ENCODE data around the gene HYAL3. TPM values are rescaled to one million over a fixed set of nuclear protein-coding genes. Genes with fewer than 3 reads are reported as not detected.
A peak's percentile ranks its signal among the peaks of the same experiment; 100 is the strongest.

HYAL3 gene
- total and polyA plus RNA-seq, 2 of the 8 experiments (the other 6 are each of a cell fraction or from before 2014, with no cell fraction given): 3.2 to 12.2 TPM

- H3K79me2 ChIP-seq (ENCODE audit: control insufficient read depth in 1 of 2, insufficient read depth in 2 of 2, low read length in 2 of 2): no peaks in the 10 kb centered on the region
- no peak within 1 kb of the TSS for H3K23ac ChIP-seq (ENCODE audit: insufficient read length)
- H3K4me1 ChIP-seq (replicated peaks in 1 of 4; ENCODE audit: control insufficient read depth in 3 of 4, insufficient read depth in 4 of 4, low read length in 3 of 4): peaks cover 0 to 25% (median 12%) of the 10 kb centered on the region in 4 experiments; a peak in 6 of 7 replicates
- H3K9ac ChIP-seq (replicated peaks in 1 of 4; ENCODE audit: extremely low read depth in 1 of 4, low read depth in 3 of 4, low read length in 3 of 4): no peak within 1 kb of the TSS; a peak in 1 of 7 replicates
- no peak within 1 kb of the TSS for H4K5ac ChIP-seq (ENCODE audit: insufficient read length, low read depth, low read length)
- peak; percentile 24 for FAIRE-seq
- H3K4me2 ChIP-seq (ENCODE audit: insufficient read depth in 1 of 2, low read depth in 2 of 2, low read length in 2 of 2): peak within 1 kb of the TSS; percentile 43 to 44; a peak in 3 of 4 replicates
- peak within 1 kb of the TSS; percentile 32; the same call in 1 of the 2 replicates for H2BK5ac ChIP-seq (ENCODE audit: low read depth, low read length)
- H3K23me2 ChIP-seq (ENCODE audit: low read depth, low read length): peaks cover 5% of the 10 kb centered on the region; the same call in 1 of the 2 replicates
- ChIA-PET CTCF (ENCODE audit: partially characterized antibody) (interaction anchor here (0.8 to 3.6 kb wide), 9 partner anchors 9 to 50 kb away, joined by 3 to 24 read pairs (median 5); partner anchors contain the start of genes HYAL2 and IFRD2), POLR2A (ENCODE audit: partially characterized antibody) (interaction anchor here (1.0 to 11.3 kb wide), 4 partner anchors 11 to 39 kb away, joined by 3 to 149 read pairs (median 10); partner anchors contain the start of genes HYAL2, IFRD2 and TUSC2)
- peak within 1 kb of the TSS; percentile 85 for H3K18ac ChIP-seq (ENCODE audit: extremely low read depth, low read length)
- H2BK20ac ChIP-seq (ENCODE audit: low read length): no peak within 1 kb of the TSS
- H3K4me3 ChIP-seq (ENCODE audit: extremely low read depth in 1 of 4, insufficient read depth in 2 of 4, low read depth in 3 of 4, low read length in 4 of 4): peak within 1 kb of the TSS in 1 of 4 experiments; percentile 23; a peak in 1 of 8 replicates
- H2BK12ac ChIP-seq (ENCODE audit: low read depth, low read length): peak within 1 kb of the TSS; percentile 77; the same call in 1 of the 2 replicates
- peak within 1 kb of the TSS; percentile 26; the same call in 1 of the 2 replicates for H2AK5ac ChIP-seq (ENCODE audit: low read depth, low read length)
- H3K27ac ChIP-seq (ENCODE audit: low read depth, low read length): no peak within 1 kb of the TSS
- DNase-seq (ENCODE audit: low read depth in 1 of 2, low spot score in 2 of 2): peak in 1 of 2 experiments; percentile 85
- H3K9me3 ChIP-seq (ENCODE audit: insufficient read depth in 2 of 2, low read depth in 1 of 2, low read length in 1 of 2): peaks cover 6 to 16% of the 10 kb centered on the region in 2 experiments; a peak in 3 of 4 replicates
- peak within 1 kb of the TSS; percentile 14 for H3K56ac ChIP-seq (replicated peaks; ENCODE audit: insufficient read length, low read depth, low read length)
- no peaks in the 10 kb centered on the region for H3K36me3 ChIP-seq (ENCODE audit: control insufficient read depth in 2 of 4, insufficient read depth in 4 of 4, low read length in 3 of 4)
- H3K27me3 ChIP-seq (replicated peaks in 1 of 4; ENCODE audit: control insufficient read depth in 3 of 4, extremely low read depth in 1 of 4, insufficient read depth in 3 of 4, low read length in 3 of 4): no peaks in the 10 kb centered on the region
- H3K79me1 ChIP-seq (ENCODE audit: low read depth, low read length): no peaks in the 10 kb centered on the region
- WGBS, 2 experiments (ENCODE audit: extremely low coverage in 1 of 2, insufficient coverage in 1 of 2, insufficient read length in 1 of 2, insufficient replicate concordance in 2 of 2, low coverage in 1 of 2, low lambda C conversion rate in 2 of 2, missing lambda C conversion rate in 1 of 2): 64% methylated on average over 14 of the region's 14 CpGs; no CpG with 5 or more reads in 1 of the 2 experiments
- H2BK120ac ChIP-seq (replicated peaks; ENCODE audit: low read depth, low read length): no peak within 1 kb of the TSS
- H2BK15ac ChIP-seq (ENCODE audit: low read length): peak within 1 kb of the TSS; percentile 46; the same call in 1 of the 2 replicates
- H4K8ac ChIP-seq (ENCODE audit: extremely low read depth, insufficient read depth, low read length): peak within 1 kb of the TSS; percentile 41
- H3K14ac ChIP-seq (ENCODE audit: insufficient read length): no peak within 1 kb of the TSS
- peak within 1 kb of the TSS; percentile 12 for H4K91ac ChIP-seq (replicated peaks; ENCODE audit: insufficient read length, low read length)
- H3K4ac ChIP-seq (replicated peaks; ENCODE audit: insufficient read length, low read depth, low read length): peak within 1 kb of the TSS; percentile 13
- no peaks in the 10 kb centered on the region for H4K20me1 ChIP-seq (replicated peaks in 1 of 2; ENCODE audit: control insufficient read depth in 1 of 2, insufficient read depth in 2 of 2, low read length in 2 of 2)
- no peak within 1 kb of the TSS for H2AFZ ChIP-seq (ENCODE audit: low read length)
- TF ChIP-seq RNF2 (IDR thresholded peaks at IDR 0.05; ENCODE audit: borderline replicate concordance, low read depth, low read length, missing control alignments, poor library complexity, severe bottlenecking): no peak
- TF ChIP-seq, protein P1, sequence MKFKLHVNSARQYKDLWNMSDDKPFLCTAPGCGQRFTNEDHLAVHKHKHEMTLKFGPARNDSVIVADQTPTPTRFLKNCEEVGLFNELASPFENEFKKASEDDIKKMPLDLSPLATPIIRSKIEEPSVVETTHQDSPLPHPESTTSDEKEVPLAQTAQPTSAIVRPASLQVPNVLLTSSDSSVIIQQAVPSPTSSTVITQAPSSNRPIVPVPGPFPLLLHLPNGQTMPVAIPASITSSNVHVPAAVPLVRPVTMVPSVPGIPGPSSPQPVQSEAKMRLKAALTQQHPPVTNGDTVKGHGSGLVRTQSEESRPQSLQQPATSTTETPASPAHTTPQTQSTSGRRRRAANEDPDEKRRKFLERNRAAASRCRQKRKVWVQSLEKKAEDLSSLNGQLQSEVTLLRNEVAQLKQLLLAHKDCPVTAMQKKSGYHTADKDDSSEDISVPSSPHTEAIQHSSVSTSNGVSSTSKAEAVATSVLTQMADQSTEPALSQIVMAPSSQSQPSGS (IDR thresholded peaks at IDR 0.05; ENCODE audit: low read length): no peak
- no peak for TF ChIP-seq KDM4A (IDR thresholded peaks at IDR 0.05; ENCODE audit: low read depth, low read length, severe bottlenecking)
- no peak for TF ChIP-seq E2F6 (IDR thresholded peaks at IDR 0.05)
- no peak for TF ChIP-seq POU5F1 (IDR thresholded peaks at IDR 0.05; ENCODE audit: low read depth, low read length)
- peak; percentile 57 for TF ChIP-seq MAX (IDR thresholded peaks at IDR 0.05)
- TF ChIP-seq RBBP5 (IDR thresholded peaks at IDR 0.05; ENCODE audit: borderline replicate concordance, low read depth, low read length): no peak
These were observed 4.0 kb upstream of the HYAL3 start, which contains the start of gene HYAL1 for GRCh38 chr3:50303013-50303815. TSS of gene HYAL1 (minus strand) at chr3:50303574. CDS start at chr3:50302956, 618 bp downstream.

Data from H1 (cell line).